OCI-LY7 (cell line): Measurements from ENCODE around the gene HCAR2.

ENCODE experiments used
- CTCF ChIP-seq: fragments of 200-600 bp; sonication (generic); conservative IDR thresholded peaks from 2 replicates; pipeline ENCODE4 v1.5.1; 2014; ENCODE audit warnings: mild to moderate bottlenecking, antibody characterized with exemption, low read length, moderate library complexity, mixed read lengths
- EZH2phosphoT487 ChIP-seq: fragments of 200-600 bp; sonication (generic); IDR thresholded peaks from 2 replicates; pipeline ENCODE4 v1.6.1; 2018; ENCODE audit warnings: low read depth, borderline replicate concordance, mild to moderate bottlenecking, mixed run types, antibody characterized with exemption, low read length, moderate library complexity, mixed read lengths

- TF ChIP-seq CTCF (no peak), EZH2phosphoT487 (no peak)
These were observed 21.6 kb upstream of the HCAR2 start for GRCh38 chr12:122724641-122725243.
